ENCODE results near the gene SBF1. TPM values are rescaled to one million over a fixed set of nuclear protein-coding genes. Genes with fewer than 3 reads are reported as not detected.

SBF1 gene
- total RNA-seq, 4 donors from 2014 or later, result 56.1 to 121 (median 86.9) TPM

DNA sequence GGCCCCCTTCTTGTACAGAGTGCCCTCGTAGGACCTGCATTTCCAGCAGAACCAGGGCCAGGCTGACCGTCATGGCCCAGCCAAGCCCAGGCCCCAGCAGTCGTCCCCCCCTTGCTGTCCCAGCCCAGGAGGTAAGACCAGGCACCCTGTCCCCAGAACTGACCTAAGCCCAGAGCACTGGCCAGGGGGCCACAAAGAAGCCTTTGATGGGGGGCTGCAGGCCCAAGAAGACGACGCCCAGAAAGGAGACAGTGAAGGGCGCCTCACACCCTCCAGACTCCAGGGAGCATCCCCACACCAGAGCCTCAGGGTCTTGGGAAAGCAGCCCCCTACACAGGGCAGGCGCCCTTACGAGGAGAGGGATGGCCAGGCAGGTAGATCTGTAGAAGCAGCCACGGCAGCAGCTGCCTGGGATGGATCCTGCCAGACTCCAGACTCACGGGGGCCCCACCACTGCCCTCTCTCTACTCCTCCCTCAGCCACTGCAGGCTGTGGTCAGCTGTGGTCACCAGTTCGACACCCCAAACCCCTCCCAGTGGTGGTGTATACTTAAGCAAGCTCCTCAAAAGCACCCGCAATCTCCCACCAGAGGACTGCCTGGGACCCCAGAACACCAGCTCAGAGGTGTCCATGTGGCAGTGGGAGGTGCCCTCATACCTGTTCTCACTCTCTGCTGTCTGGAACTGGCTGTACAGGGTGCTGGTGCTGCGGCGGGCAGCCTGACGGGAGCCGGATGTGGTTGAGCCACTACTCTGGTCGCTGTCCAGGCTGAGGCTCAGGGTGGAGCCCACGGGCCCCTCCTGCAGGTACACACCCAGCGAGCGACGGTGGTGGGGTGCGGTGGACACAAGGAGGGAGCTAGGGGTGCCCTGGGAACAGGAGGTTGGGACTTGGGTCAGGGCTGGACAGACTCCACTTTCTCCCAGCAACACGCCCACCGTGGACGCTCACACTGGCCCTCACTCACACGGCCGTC, 27.0 kb downstream of the SBF1 start:
- H3K4me1 ChIP-seq, result peaks cover 8 to 25% (median 16%) of the 10 kb centered on the region in 4 donors
- no peaks in the 10 kb centered on the region for H3K9me3 ChIP-seq
- DNase-seq (ENCODE audit: extremely low spot score), result no peak
- H3K4me3 ChIP-seq, result no peak overlapping the region
- H3K36me3 ChIP-seq, result peaks cover 30 to 79% (median 71%) of the 10 kb centered on the region in 4 donors
- WGBS, result 80% methylated on average over 17 of the region's 27 CpGs
- no peaks in the 10 kb centered on the region for H3K27me3 ChIP-seq
- no peak overlapping the region for H3K27ac ChIP-seq (replicated peaks in 1 of 4)
- TF ChIP-seq EP300 (IDR thresholded peaks at IDR 0.05), result no peak
- TF ChIP-seq, protein P1, sequence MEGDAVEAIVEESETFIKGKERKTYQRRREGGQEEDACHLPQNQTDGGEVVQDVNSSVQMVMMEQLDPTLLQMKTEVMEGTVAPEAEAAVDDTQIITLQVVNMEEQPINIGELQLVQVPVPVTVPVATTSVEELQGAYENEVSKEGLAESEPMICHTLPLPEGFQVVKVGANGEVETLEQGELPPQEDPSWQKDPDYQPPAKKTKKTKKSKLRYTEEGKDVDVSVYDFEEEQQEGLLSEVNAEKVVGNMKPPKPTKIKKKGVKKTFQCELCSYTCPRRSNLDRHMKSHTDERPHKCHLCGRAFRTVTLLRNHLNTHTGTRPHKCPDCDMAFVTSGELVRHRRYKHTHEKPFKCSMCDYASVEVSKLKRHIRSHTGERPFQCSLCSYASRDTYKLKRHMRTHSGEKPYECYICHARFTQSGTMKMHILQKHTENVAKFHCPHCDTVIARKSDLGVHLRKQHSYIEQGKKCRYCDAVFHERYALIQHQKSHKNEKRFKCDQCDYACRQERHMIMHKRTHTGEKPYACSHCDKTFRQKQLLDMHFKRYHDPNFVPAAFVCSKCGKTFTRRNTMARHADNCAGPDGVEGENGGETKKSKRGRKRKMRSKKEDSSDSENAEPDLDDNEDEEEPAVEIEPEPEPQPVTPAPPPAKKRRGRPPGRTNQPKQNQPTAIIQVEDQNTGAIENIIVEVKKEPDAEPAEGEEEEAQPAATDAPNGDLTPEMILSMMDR (IDR thresholded peaks at IDR 0.05), result no peak
- TF ChIP-seq POLR2AphosphoS5 (IDR thresholded peaks at IDR 0.05), result no peak
- intact Hi-C loops (cut with DNase I), result no loop called here

DNA sequence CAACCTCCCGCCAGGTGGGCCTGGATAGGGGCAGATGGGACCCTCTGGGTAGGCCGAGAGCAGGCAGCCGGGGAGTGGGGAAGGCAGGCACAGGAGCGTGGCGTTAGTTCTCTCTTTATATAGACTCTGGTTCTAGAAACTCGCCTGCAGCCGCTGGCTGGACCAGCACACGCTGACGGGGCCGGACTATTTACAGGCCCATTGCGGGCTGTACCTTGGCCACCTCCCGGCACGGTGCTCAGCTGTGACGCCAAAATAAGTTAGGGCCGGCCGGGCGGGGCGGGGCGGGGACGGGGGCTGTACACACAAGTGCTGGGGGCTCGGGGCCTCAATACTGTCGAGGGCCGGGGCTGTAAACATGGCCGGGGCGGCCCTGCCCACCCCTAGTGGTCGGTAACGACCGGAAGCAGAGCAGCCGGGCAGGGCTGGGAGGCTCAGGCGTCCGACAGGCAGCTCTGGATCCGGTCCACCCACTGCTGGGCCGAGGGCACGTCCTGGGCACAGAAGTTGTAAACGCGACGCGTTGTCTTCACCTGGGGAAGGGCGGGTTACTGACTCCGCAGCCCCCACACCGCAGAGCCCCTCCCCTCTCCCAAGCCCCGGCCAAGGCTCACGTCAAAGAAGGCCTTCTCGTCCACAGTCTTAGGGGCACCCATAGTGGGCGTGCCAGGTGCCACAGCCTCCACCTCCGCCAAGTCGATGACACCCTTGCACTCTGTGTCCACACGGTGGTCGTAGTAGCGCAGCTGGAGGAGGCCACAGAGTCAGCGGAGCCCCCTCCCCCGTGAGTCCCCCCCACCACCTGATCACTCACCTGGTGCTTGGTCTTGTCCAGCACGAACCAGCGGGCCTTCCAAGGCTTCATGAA, 27.9 kb downstream of the SBF1 start:
- H3K36me3 ChIP-seq, result peaks cover 30 to 81% (median 73%) of the 10 kb centered on the region in 4 donors
- no peak for TF ChIP-seq POLR2A (IDR thresholded peaks at IDR 0.05; ENCODE audit: low read depth)
- TF ChIP-seq POLR2AphosphoS5 (IDR thresholded peaks at IDR 0.05), result no peak
- TF ChIP-seq EP300 (IDR thresholded peaks at IDR 0.05), result no peak
- TF ChIP-seq, protein P1 (IDR thresholded peaks at IDR 0.05), result no peak

DNA sequence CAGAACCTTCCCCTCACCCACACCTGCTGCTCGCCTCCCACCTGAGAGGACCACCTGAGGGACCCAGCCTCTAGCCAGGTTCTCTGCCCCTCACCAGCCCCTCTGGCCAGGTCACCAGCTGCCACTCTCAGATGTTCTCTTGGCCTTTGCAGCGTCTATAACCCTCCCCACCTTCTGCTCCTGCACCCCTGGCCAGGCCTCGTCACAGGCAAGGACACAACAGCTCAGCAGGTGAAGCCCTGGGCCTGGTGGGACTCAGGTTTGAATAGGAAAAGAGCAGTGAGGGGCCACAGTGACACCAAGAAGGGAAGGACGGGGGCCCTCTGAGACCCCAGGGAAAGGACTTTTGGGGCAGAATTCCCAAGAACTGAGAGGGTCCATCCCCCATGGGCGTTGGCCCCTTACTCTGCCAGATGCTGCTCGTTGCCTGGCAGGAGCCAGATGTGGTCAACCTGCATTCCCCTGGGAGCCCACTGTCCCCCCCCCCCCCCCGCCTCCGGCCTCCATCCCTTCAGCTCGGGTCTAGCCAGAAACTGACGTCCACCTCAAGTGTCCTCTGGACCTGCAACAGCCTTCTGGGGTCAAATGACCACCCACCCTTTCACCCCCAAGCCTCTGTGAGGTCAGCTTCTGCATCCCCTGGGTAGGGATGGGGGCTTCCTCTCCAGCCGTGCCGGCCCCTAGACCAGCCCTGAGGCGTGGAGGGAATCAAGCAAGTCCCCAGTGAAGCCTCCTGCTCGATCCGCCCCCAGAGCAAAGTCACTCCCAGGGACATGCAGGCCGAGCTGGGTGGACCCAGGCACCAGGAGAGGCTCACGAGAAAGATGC, 28.7 kb downstream of the SBF1 start:
- intact Hi-C loops (cut with DNase I), result no loop called here
- DNase-seq (ENCODE audit: extremely low spot score), result no peak
- 66% methylated on average over 15 of the region's 17 CpGs for WGBS
- H3K4me1 ChIP-seq, result peaks cover 8 to 25% (median 16%) of the 10 kb centered on the region in 4 donors
- H3K36me3 ChIP-seq, result peaks cover 34 to 83% (median 79%) of the 10 kb centered on the region in 4 donors
- no peak overlapping the region for H3K4me3 ChIP-seq
- H3K27ac ChIP-seq (replicated peaks in 1 of 4), result peak overlapping the region in 2 of 4 donors; percentile 28 to 38
- no peaks in the 10 kb centered on the region for H3K9me3 ChIP-seq
- H3K27me3 ChIP-seq, result no peaks in the 10 kb centered on the region
- TF ChIP-seq EP300 (IDR thresholded peaks at IDR 0.05) (no peak), POLR2AphosphoS5 (IDR thresholded peaks at IDR 0.05) (no peak), POLR2A (IDR thresholded peaks at IDR 0.05; ENCODE audit: low read depth) (no peak)
- TF ChIP-seq, protein P1 (IDR thresholded peaks at IDR 0.05), result no peak

More for the DNA sequence above, 27.9 kb downstream of the SBF1 start:
- Histone ChIP-seq H3K4me3 (no peak overlapping the region), H3K27me3 (no peaks in the 10 kb centered on the region), H3K9me3 (no peaks in the 10 kb centered on the region), H3K27ac (replicated peaks in 1 of 4) (no peak overlapping the region), H3K4me1 (peaks cover 8 to 25% (median 16%) of the 10 kb centered on the region in 4 donors)
- intact Hi-C loops (cut with DNase I), result no loop called here
- DNase-seq (ENCODE audit: extremely low spot score), result no peak
- 91% methylated on average over 14 of the region's 54 CpGs for WGBS

Data from esophagus muscularis mucosa (tissue), 4 donors.